ENCODE results near the gene BRMS1L. TPM values are rescaled to one million over a fixed set of nuclear protein-coding genes. Genes with fewer than 3 reads are reported as not detected.

BRMS1L gene
- total and polyA plus RNA-seq, 9 donors: 4.0 to 13.3 (median 9.8) TPM

DNA sequence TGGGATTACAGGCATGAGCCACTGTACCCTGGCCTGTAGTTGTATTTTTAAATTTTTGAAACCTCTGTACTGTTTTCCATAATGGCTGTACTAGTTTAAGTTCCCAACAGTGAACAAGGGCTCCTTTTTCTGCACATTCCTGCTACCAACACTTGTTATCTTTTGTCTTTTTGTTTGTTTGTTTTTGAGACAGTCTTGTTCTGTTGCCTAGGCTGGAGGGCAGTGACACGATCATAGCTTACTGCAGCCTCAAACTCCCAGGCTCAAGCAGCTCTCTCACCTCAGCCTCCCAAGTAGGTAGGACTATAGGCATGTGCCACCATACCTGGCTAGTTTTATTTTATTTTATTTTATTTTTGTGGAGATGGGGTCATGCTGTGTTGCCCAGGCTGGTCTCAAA, 23.0 kb downstream of the BRMS1L start:
- TF ChIP-seq POLR2A (IDR thresholded peaks at IDR 0.05) (no peak), EP300 (IDR thresholded peaks at IDR 0.05) (no peak)
- TF ChIP-seq, protein P1, sequence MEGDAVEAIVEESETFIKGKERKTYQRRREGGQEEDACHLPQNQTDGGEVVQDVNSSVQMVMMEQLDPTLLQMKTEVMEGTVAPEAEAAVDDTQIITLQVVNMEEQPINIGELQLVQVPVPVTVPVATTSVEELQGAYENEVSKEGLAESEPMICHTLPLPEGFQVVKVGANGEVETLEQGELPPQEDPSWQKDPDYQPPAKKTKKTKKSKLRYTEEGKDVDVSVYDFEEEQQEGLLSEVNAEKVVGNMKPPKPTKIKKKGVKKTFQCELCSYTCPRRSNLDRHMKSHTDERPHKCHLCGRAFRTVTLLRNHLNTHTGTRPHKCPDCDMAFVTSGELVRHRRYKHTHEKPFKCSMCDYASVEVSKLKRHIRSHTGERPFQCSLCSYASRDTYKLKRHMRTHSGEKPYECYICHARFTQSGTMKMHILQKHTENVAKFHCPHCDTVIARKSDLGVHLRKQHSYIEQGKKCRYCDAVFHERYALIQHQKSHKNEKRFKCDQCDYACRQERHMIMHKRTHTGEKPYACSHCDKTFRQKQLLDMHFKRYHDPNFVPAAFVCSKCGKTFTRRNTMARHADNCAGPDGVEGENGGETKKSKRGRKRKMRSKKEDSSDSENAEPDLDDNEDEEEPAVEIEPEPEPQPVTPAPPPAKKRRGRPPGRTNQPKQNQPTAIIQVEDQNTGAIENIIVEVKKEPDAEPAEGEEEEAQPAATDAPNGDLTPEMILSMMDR (IDR thresholded peaks at IDR 0.05): no peak
- 77 to 86% (median 85%) methylated on average over 1 of the region's 1 CpG for WGBS, 3 donors
- no peaks in the 10 kb centered on the region for H3K4me1 ChIP-seq (ENCODE audit: insufficient read depth)
- DNase-seq: no peak
- H3K27me3 ChIP-seq: no peaks in the 10 kb centered on the region
- no peak overlapping the region for H3K4me3 ChIP-seq
- no peak overlapping the region for H3K27ac ChIP-seq
- no peaks in the 10 kb centered on the region for H3K36me3 ChIP-seq
- intact Hi-C loops (cut with DNase I): no loop called here
- no peaks in the 10 kb centered on the region for H3K9me3 ChIP-seq

DNA sequence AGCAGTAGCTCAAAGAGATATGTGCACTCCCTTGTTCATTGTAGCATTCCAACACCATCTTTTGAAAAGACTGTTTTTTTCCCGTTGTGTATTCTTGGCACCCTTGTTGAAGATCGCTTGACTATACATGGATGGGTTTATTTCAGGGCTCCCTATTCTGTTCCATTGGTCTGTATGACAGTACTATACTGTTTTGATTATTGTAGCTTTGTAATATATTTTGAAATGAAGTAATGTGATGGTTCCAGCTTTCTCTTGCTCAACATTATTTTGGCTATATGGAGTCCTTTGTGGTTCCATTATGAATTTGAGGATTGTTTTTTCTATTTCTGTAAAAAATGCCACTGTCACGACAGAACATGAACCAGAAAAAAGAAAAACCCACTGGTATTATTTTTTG, 25.7 kb downstream of the BRMS1L start:
- 83 to 99% (median 95%) methylated on average over 3 of the region's 3 CpGs for WGBS, 3 donors
- Histone ChIP-seq H3K27me3 (no peaks in the 10 kb centered on the region), H3K27ac (no peak overlapping the region), H3K4me1 (ENCODE audit: insufficient read depth) (no peaks in the 10 kb centered on the region), H3K9me3 (no peaks in the 10 kb centered on the region), H3K36me3 (no peaks in the 10 kb centered on the region), H3K4me3 (no peak overlapping the region)
- intact Hi-C loops (cut with DNase I): no loop called here
- no peak for DNase-seq
- no peak for TF ChIP-seq EP300 (IDR thresholded peaks at IDR 0.05)
- TF ChIP-seq, protein P1 (IDR thresholded peaks at IDR 0.05): no peak
- TF ChIP-seq POLR2A (IDR thresholded peaks at IDR 0.05): no peak

DNA sequence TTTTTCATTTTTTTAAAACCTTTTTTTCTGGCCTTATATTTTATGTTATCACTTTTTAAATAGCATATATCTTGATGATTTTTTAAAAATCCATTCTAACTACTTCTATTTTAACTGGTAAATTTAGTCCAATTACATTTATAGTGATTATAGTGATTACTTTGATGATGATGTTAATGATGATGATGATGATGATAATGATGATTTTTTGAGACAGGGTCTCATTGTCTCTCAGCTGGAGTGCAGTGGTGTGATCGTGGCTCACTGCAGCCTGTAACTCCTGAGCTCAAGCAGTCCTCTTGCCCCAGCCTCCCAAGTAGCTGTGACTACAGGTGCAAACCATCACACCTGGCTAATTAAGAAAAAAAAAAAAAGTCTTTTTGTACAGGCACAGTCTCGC, 27.1 kb downstream of the BRMS1L start:
- TF ChIP-seq, protein P1 (IDR thresholded peaks at IDR 0.05): no peak
- TF ChIP-seq EP300 (IDR thresholded peaks at IDR 0.05) (no peak), POLR2A (IDR thresholded peaks at IDR 0.05) (no peak)
- intact Hi-C loops (cut with DNase I): no loop called here
- H3K27me3 ChIP-seq: no peaks in the 10 kb centered on the region
- 96 to 99% (median 97%) methylated on average over 2 of the region's 2 CpGs for WGBS, 3 donors
- H3K4me3 ChIP-seq: no peak overlapping the region
- no peaks in the 10 kb centered on the region for H3K4me1 ChIP-seq (ENCODE audit: insufficient read depth)
- no peak for DNase-seq
- no peaks in the 10 kb centered on the region for H3K36me3 ChIP-seq
- H3K9me3 ChIP-seq: no peaks in the 10 kb centered on the region
- no peak overlapping the region for H3K27ac ChIP-seq

DNA sequence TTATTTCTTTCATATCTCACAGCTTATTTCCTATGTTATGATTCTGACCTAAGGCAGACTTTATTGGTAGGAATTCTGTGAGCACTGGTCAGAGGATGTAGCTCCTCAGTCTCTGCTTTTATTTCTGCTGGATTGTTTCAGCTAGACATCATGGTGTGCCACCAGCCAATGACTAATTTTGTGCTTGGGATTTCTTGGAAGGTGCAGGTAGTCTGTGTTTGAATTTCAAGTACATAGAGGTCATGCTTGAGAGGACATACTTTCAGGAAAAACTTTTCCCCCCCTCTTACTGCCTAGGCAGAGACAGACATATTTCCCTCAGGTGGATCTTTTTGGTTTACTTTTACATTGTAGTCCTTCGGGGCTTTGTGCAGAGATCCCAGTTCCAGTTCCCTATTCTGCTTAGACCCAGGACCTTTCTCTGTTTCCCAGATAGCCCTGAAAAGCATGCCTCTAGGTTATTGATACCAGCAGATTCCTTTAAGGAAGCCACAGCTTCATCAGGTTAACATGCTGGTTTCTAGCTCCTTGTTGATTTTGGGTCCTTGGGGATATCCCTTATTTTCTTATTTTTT, 28.6 kb downstream of the BRMS1L start:
- no peak for DNase-seq
- intact Hi-C loops (cut with DNase I): no loop called here
- no peaks in the 10 kb centered on the region for H3K4me1 ChIP-seq (ENCODE audit: insufficient read depth)
- 88 to 97% (median 90%) methylated on average over 1 of the region's 1 CpG for WGBS, 3 donors
- H3K36me3 ChIP-seq: no peaks in the 10 kb centered on the region
- no peaks in the 10 kb centered on the region for H3K9me3 ChIP-seq
- H3K27me3 ChIP-seq: no peaks in the 10 kb centered on the region
- no peak for TF ChIP-seq POLR2A (IDR thresholded peaks at IDR 0.05)
- no peak for TF ChIP-seq EP300 (IDR thresholded peaks at IDR 0.05)
- TF ChIP-seq, protein P1 (IDR thresholded peaks at IDR 0.05): no peak
- no peak overlapping the region for H3K4me3 ChIP-seq
- no peak overlapping the region for H3K27ac ChIP-seq
